Neural cell (in vitro differentiated cells): ENCODE data around the gene GALNT2. TPM values are rescaled to one million over a fixed set of nuclear protein-coding genes. Genes with fewer than 3 reads are reported as not detected.

ENCODE experiments used
- H2AFZ ChIP-seq: fragments of 200-600, 300-800 bp; sonication (generic), shearing (Covaris generic); 2 replicates; pipeline ENCODE4 v1.6.0; 2014; ENCODE audit warnings: low read depth, mild to moderate bottlenecking, antibody characterized with exemption, low read length, moderate library complexity
- H3F3A ChIP-seq: fragments of 200-600 bp; shearing (Covaris generic); 2 replicates; pipeline ENCODE4 v1.6.1; 2016; ENCODE audit warnings: mild to moderate bottlenecking, moderate library complexity, mixed read lengths, antibody characterized with exemption, low read length; ENCODE audit not compliant: insufficient read depth, poor library complexity, severe bottlenecking
- H3K27ac ChIP-seq: fragments of 200-600, 300-800 bp; sonication (generic), shearing (Covaris generic); 2 replicates; pipeline ENCODE4 v1.5.1; 2014; ENCODE audit warnings: mild to moderate bottlenecking, low read length, moderate library complexity
- H3K27me3 ChIP-seq: fragments of 300-800, 200-600 bp; sonication (generic), shearing (Covaris generic); 2 replicates; pipeline ENCODE4 v1.6.0; 2014; ENCODE audit warnings: mild to moderate bottlenecking, low read depth, low read length, moderate library complexity; ENCODE audit not compliant: insufficient read depth
- H3K36me3 ChIP-seq: fragments of 300-800, 200-600 bp; sonication (generic), shearing (Covaris generic); 2 replicates; pipeline ENCODE4 v1.5.1; 2014; ENCODE audit warnings: mild to moderate bottlenecking, antibody characterized with exemption, low read length, moderate library complexity; ENCODE audit not compliant: insufficient read depth
- H3K4me2 ChIP-seq: fragments of 300-800, 200-600 bp; sonication (generic), shearing (Covaris generic); 2 replicates; pipeline ENCODE4 v1.6.0; 2014; ENCODE audit warnings: mild to moderate bottlenecking, low read length
- H3K4me3 ChIP-seq: fragments of 300-800, 200-600 bp; sonication (generic), shearing (Covaris generic); 2 replicates; pipeline ENCODE4 v1.5.1; 2014; ENCODE audit warnings: mild to moderate bottlenecking, low read length, moderate library complexity
- H3K79me2 ChIP-seq: fragments of 200-600 bp; shearing (Covaris generic); replicated peaks from 2 replicates; pipeline ENCODE4 v1.6.0; 2014; ENCODE audit warnings: mild to moderate bottlenecking, low read length, moderate library complexity; ENCODE audit not compliant: insufficient read depth
- H3K9ac ChIP-seq: fragments of 300-800, 200-600 bp; sonication (generic), shearing (Covaris generic); 2 replicates; pipeline ENCODE4 v1.6.1; 2016; ENCODE audit warnings: mild to moderate bottlenecking, low read length, mixed read lengths
- H3K9me2 ChIP-seq: fragments of 200-600 bp; shearing (Covaris generic); 2 replicates; pipeline ENCODE4 v1.6.1; 2016; ENCODE audit warnings: mild to moderate bottlenecking, low read length, mixed read lengths; ENCODE audit not compliant: insufficient read depth
- H3K9me3 ChIP-seq: fragments of 200-600, 300-800 bp; sonication (generic), shearing (Covaris generic); 2 replicates; pipeline ENCODE4 v1.6.1; 2016; ENCODE audit warnings: mild to moderate bottlenecking, mixed run types, low read length, moderate library complexity, mixed read lengths
- H4K20me1 ChIP-seq: fragments of 200-600 bp; shearing (Covaris generic); 2 replicates; pipeline ENCODE4 v1.6.1; 2016; ENCODE audit warnings: mild to moderate bottlenecking, mixed run types; ENCODE audit not compliant: insufficient read depth
- CTCF ChIP-seq: fragments of 450-650 bp; IDR thresholded peaks from 2 replicates; pipeline ENCODE4 v1.5.1; 2014; ENCODE audit warnings: antibody characterized with exemption, mild to moderate bottlenecking, moderate library complexity; ENCODE audit not compliant: poor library complexity, severe bottlenecking
- EP300 ChIP-seq: fragments of 450-650 bp; conservative IDR thresholded peaks from 2 replicates; pipeline ENCODE4 v1.6.1; 2014; ENCODE audit warnings: antibody characterized with exemption, mild to moderate bottlenecking, moderate library complexity; ENCODE audit not compliant: poor library complexity, severe bottlenecking
- EZH2 ChIP-seq: fragments of 200-600, 300-800 bp; shearing (Covaris generic), sonication (generic); IDR thresholded peaks from 2 replicates; pipeline ENCODE4 v1.6.1; 2014; ENCODE audit warnings: antibody characterized with exemption, low read length, borderline replicate concordance, mild to moderate bottlenecking; ENCODE audit not compliant: insufficient read depth, poor library complexity, severe bottlenecking
- MXI1 ChIP-seq: fragments of 450-650 bp; conservative IDR thresholded peaks from 2 replicates; pipeline ENCODE4 v1.6.1; 2014; ENCODE audit warnings: antibody characterized with exemption, mild to moderate bottlenecking; ENCODE audit not compliant: poor library complexity, severe bottlenecking
- POLR2AphosphoS5 ChIP-seq: IDR thresholded peaks from 2 replicates; pipeline ENCODE4 v1.6.1; 2012
- RAD21 ChIP-seq: fragments of 450-650 bp; conservative IDR thresholded peaks from 2 replicates; pipeline ENCODE4 v1.6.1; 2014; ENCODE audit warnings: antibody characterized with exemption, mild to moderate bottlenecking, moderate library complexity
- REST ChIP-seq: IDR thresholded peaks from 2 replicates; pipeline ENCODE4 v1.6.1; 2012; ENCODE audit warnings: borderline replicate concordance
- SMC3 ChIP-seq: fragments of 450-650 bp; conservative IDR thresholded peaks from 2 replicates; pipeline ENCODE4 v1.6.1; 2014; ENCODE audit warnings: antibody characterized with exemption, mild to moderate bottlenecking, moderate library complexity; ENCODE audit not compliant: poor library complexity
- TAF1 ChIP-seq: IDR thresholded peaks from 2 replicates; pipeline ENCODE4 v1.6.1; 2012; ENCODE audit warnings: low read depth
- polyA plus RNA-seq: library from polyadenylated mRNA; depleted of rRNA; stranded (reverse); fragments of >200 nt; gene quantifications from 2 replicates; pipeline ENCODE4 v1.2.3, GENCODE V29; 2014

GALNT2 gene
- polyA plus RNA-seq, 1 donor from 2014 or later: 38.8 TPM

GRCh38 chr1:230170622-230171021, 103.6 kb downstream of the GALNT2 start:
- no peak overlapping the region for H3K4me3 ChIP-seq
- no peaks in the 10 kb centered on the region for H3K9me3 ChIP-seq
- no peak overlapping the region for H2AFZ ChIP-seq
- TF ChIP-seq SMC3 (no peak), EZH2 (no peak), EP300 (no peak), MXI1 (no peak)
- no peak overlapping the region for H3K27ac ChIP-seq
- no peak overlapping the region for H3K9ac ChIP-seq
- H3K79me2 ChIP-seq: peaks cover 11% of the 10 kb centered on the region
- no peaks in the 10 kb centered on the region for H3F3A ChIP-seq
- no peaks in the 10 kb centered on the region for H3K36me3 ChIP-seq
- H3K4me2 ChIP-seq: no peak overlapping the region
- no peaks in the 10 kb centered on the region for H3K27me3 ChIP-seq
- H4K20me1 ChIP-seq: no peaks in the 10 kb centered on the region
- no peaks in the 10 kb centered on the region for H3K9me2 ChIP-seq

GRCh38 chr1:230171356-230172015, 104.4 kb downstream of the GALNT2 start:
- Histone ChIP-seq H3K36me3 (no peaks in the 10 kb centered on the region), H3F3A (no peaks in the 10 kb centered on the region), H3K9me2 (no peaks in the 10 kb centered on the region), H3K79me2 (peaks cover 11% of the 10 kb centered on the region), H3K9me3 (no peaks in the 10 kb centered on the region), H3K9ac (no peak overlapping the region), H3K27ac (no peak overlapping the region), H2AFZ (no peak overlapping the region), H3K4me3 (no peak overlapping the region), H4K20me1 (no peaks in the 10 kb centered on the region), H3K4me2 (no peak overlapping the region), H3K27me3 (no peaks in the 10 kb centered on the region)
- TF ChIP-seq CTCF: no peak
- no peak for TF ChIP-seq TAF1
- no peak for TF ChIP-seq MXI1
- TF ChIP-seq REST: no peak
- no peak for TF ChIP-seq SMC3
- TF ChIP-seq EP300: no peak
- no peak for TF ChIP-seq POLR2AphosphoS5
- no peak for TF ChIP-seq EZH2
- TF ChIP-seq RAD21: no peak
